Activated CD4-positive, alpha-beta T cell treated with anti-CD3 and anti-CD28 coated beads, Interleukin-2, Interleukin-6, amounts not matched to agents 100 ng/mL and 50 ng/mL, durations not matched to agents 16 hours and 8 hours (primary cell): Measurements from ENCODE around the gene UGT2B10.

ENCODE experiments used
- DNase-seq: peaks from one replicate; pipeline ENCODE4 v3.0.0-alpha.2; 2020

UGT2B10 gene

GRCh38 chr4:68871809-68872642 is 56.2 kb downstream of the UGT2B10 start:
- no peak for DNase-seq

- no peak for DNase-seq
These were observed 57.1 kb downstream of the UGT2B10 start for GRCh38 chr4:68872643-68873502.

- no peak for DNase-seq
These were observed 58.7 kb downstream of the UGT2B10 start for GRCh38 chr4:68874507-68874906.

GRCh38 chr4:68877555-68877954 is 61.8 kb downstream of the UGT2B10 start:
- DNase-seq = no peak

- no peak for DNase-seq
These were observed 62.3 kb downstream of the UGT2B10 start for GRCh38 chr4:68878048-68878447.
